Measurements from ENCODE around the gene NDFIP2.

The NDFIP2 gene

GRCh38 chr13:79604752-79605151 is 123.8 kb downstream of the NDFIP2 start:
- no peak for DNase-seq

Data from DMS79 treated with DMSO at 0.1 percent for 48 hours (cell line).